ENCODE measurements around the gene PTPRD. TPM values are rescaled to one million over a fixed set of nuclear protein-coding genes. Genes with fewer than 3 reads are reported as not detected.

Gene PTPRD
- total RNA-seq, 1 experiment from 2014 or later, result 1.8 TPM

GRCh38 chr9:9905736-9906135, 707.1 kb downstream of the PTPRD start:
- H3K27me3 Mint-ChIP-seq (ENCODE audit: unreplicated experiment), result no peaks in the 10 kb centered on the region
- no peak for TF ChIP-seq CTCF (IDR thresholded peaks at IDR 0.05; ENCODE audit: unreplicated experiment)
- no peaks in the 10 kb centered on the region for H3K9me3 Mint-ChIP-seq (ENCODE audit: low read depth, unreplicated experiment)
- no peak overlapping the region for H3K4me3 Mint-ChIP-seq (ENCODE audit: low read depth, unreplicated experiment)
- no peak overlapping the region for H3K27ac Mint-ChIP-seq (ENCODE audit: unreplicated experiment)
- DNase-seq, result no peak
- H3K4me1 Mint-ChIP-seq (ENCODE audit: low read depth, unreplicated experiment), result no peaks in the 10 kb centered on the region
- BruUV-seq (replicated peaks), result no TSS peak
- intact Hi-C loops (cut with micrococcal nuclease; ENCODE audit: unreplicated experiment), result no loop called here
- CTCF ChIA-PET, result no interaction called here
- no peaks in the 10 kb centered on the region for H3K36me3 Mint-ChIP-seq (ENCODE audit: insufficient read depth, unreplicated experiment)

GRCh38 chr9:9904041-9904440, 708.8 kb downstream of the PTPRD start:
- DNase-seq, result no peak
- intact Hi-C loops (cut with micrococcal nuclease; ENCODE audit: unreplicated experiment), result no loop called here
- Mint-ChIP-seq H3K4me1 (ENCODE audit: low read depth, unreplicated experiment) (no peaks in the 10 kb centered on the region), H3K27me3 (ENCODE audit: unreplicated experiment) (no peaks in the 10 kb centered on the region), H3K27ac (ENCODE audit: unreplicated experiment) (no peak overlapping the region), H3K9me3 (ENCODE audit: low read depth, unreplicated experiment) (no peaks in the 10 kb centered on the region), H3K36me3 (ENCODE audit: insufficient read depth, unreplicated experiment) (no peaks in the 10 kb centered on the region), H3K4me3 (ENCODE audit: low read depth, unreplicated experiment) (no peak overlapping the region)
- CTCF ChIA-PET, result interaction anchor here (1.0 kb wide), 1 partner anchor 8 kb away, joined by 3 read pairs; no protein-coding TSS in a partner anchor
- no peak for TF ChIP-seq CTCF (IDR thresholded peaks at IDR 0.05; ENCODE audit: unreplicated experiment)
- no TSS peak for BruUV-seq (replicated peaks)

DNA sequence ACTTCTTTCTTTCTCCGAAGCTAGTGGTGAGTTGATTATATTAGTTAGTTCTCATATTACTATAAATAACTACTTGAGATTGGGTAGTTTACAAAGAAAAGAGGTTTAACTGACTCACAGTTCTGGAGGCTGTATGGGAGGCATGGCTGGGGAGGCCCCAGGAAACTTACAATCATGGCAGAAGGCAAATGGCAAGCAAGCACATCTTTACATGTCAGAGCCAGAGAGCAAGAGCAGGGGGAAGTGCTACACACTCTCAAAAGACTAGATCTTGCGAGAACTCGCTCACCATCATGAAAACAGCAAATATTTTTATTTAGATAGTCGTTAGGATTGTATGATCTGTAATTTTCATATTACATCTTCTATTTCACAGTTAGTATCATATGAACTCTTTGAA, 711.2 kb downstream of the PTPRD start:
- CTCF ChIA-PET, result no interaction called here
- no peaks in the 10 kb centered on the region for H3K36me3 Mint-ChIP-seq (ENCODE audit: insufficient read depth, unreplicated experiment)
- no peaks in the 10 kb centered on the region for H3K9me3 Mint-ChIP-seq (ENCODE audit: low read depth, unreplicated experiment)
- BruUV-seq (replicated peaks), result no TSS peak
- H3K4me1 Mint-ChIP-seq (ENCODE audit: low read depth, unreplicated experiment), result no peaks in the 10 kb centered on the region
- H3K27ac Mint-ChIP-seq (ENCODE audit: unreplicated experiment), result no peak overlapping the region
- no peak overlapping the region for H3K4me3 Mint-ChIP-seq (ENCODE audit: low read depth, unreplicated experiment)
- intact Hi-C loops (cut with micrococcal nuclease; ENCODE audit: unreplicated experiment), result no loop called here
- TF ChIP-seq CTCF (IDR thresholded peaks at IDR 0.05; ENCODE audit: unreplicated experiment), result no peak
- no peak for DNase-seq
- no peaks in the 10 kb centered on the region for H3K27me3 Mint-ChIP-seq (ENCODE audit: unreplicated experiment)

GRCh38 chr9:9893837-9894236, 719.0 kb downstream of the PTPRD start:
- CTCF ChIA-PET, result no interaction called here
- intact Hi-C loops (cut with micrococcal nuclease; ENCODE audit: unreplicated experiment), result no loop called here
- H3K27ac Mint-ChIP-seq (ENCODE audit: unreplicated experiment), result no peak overlapping the region
- H3K27me3 Mint-ChIP-seq (ENCODE audit: unreplicated experiment), result no peaks in the 10 kb centered on the region
- no TSS peak for BruUV-seq (replicated peaks)
- peak; percentile 6 for DNase-seq
- no peak overlapping the region for H3K4me3 Mint-ChIP-seq (ENCODE audit: low read depth, unreplicated experiment)
- H3K9me3 Mint-ChIP-seq (ENCODE audit: low read depth, unreplicated experiment), result peaks cover 1% of the 10 kb centered on the region
- no peak for TF ChIP-seq CTCF (IDR thresholded peaks at IDR 0.05; ENCODE audit: unreplicated experiment)
- no peaks in the 10 kb centered on the region for H3K4me1 Mint-ChIP-seq (ENCODE audit: low read depth, unreplicated experiment)
- H3K36me3 Mint-ChIP-seq (ENCODE audit: insufficient read depth, unreplicated experiment), result no peaks in the 10 kb centered on the region

All from Calu3 (cell line).